Small intestine (tissue), 7 donors: Measurements from ENCODE around the gene FAM174A. TPM values are rescaled to one million over a fixed set of nuclear protein-coding genes. Genes with fewer than 3 reads are reported as not detected.
A peak's percentile ranks its signal among the peaks of the same experiment; 100 is the strongest.

Source experiments
- DNase-seq, 2 donors: peaks; one replicate each; pipeline versions ENCODE4 v3.0.0 to v3.0.0-alpha.2; 2013
- FAIRE-seq: peaks from 2 replicates; lab custom pipeline; 2012; peaks lifted over from hg19 to GRCh38; lab: Jason Lieb, UNC
- H3K27ac ChIP-seq, 3 donors: one replicate each; pipeline ENCODE4 v1.5.1; 2013; ENCODE audit warnings: low read length in 2 of 3, mild to moderate bottlenecking in 2 of 3, control low read depth in 1 of 3, inconsistent platforms in 1 of 3, low read depth in 1 of 3, moderate library complexity in 1 of 3
- H3K27me3 ChIP-seq, 3 donors: one replicate each; pipeline ENCODE4 v1.6.1; 2013; ENCODE audit warnings: low read length in 3 of 3, inconsistent platforms in 1 of 3; ENCODE audit not compliant: control insufficient read depth in 3 of 3, insufficient read depth in 3 of 3
- H3K36me3 ChIP-seq, 3 donors: one replicate each; pipeline ENCODE4 v1.6.1; 2013; ENCODE audit warnings: low read length in 3 of 3, inconsistent platforms in 1 of 3, low read depth in 1 of 3, mild to moderate bottlenecking in 1 of 3, moderate library complexity in 1 of 3; ENCODE audit not compliant: control insufficient read depth in 3 of 3, insufficient read depth in 2 of 3
- H3K4me1 ChIP-seq, 3 donors: one replicate each; pipeline ENCODE4 v1.6.1; 2013; ENCODE audit warnings: low read length in 2 of 3, inconsistent platforms in 1 of 3, low read depth in 1 of 3, mild to moderate bottlenecking in 1 of 3, moderate library complexity in 1 of 3; ENCODE audit not compliant: control insufficient read depth in 3 of 3, insufficient read depth in 2 of 3
- H3K4me3 ChIP-seq, 3 donors: one replicate each; pipeline ENCODE4 v1.5.1; 2013; ENCODE audit warnings: low read length in 3 of 3, control low read depth in 1 of 3, inconsistent platforms in 1 of 3, low read depth in 1 of 3, mild to moderate bottlenecking in 1 of 3, moderate library complexity in 1 of 3
- H3K9me3 ChIP-seq, 2 donors: one replicate each; pipeline ENCODE4 v1.6.1; 2013; ENCODE audit warnings: low read depth in 1 of 2, low read length in 1 of 2; ENCODE audit not compliant: control insufficient read depth in 2 of 2, insufficient read depth in 1 of 2
- WGBS, 3 donors: extraction: QIAGEN DNeasy Blood & Tissue Kit; methylation state at CpG; one replicate each; pipeline ENCODE4 v1.1.7; 2013; 5-methylcytosine and 5-hydroxymethylcytosine counted together
- polyA plus RNA-seq, 4 donors: library from polyadenylated mRNA; stranded (reverse) in 3 of 4; unstranded in 1 of 4; fragments of 200-250 nt in 3 of 4; fragments of 120-200 nt in 1 of 4; gene quantifications; one replicate each; pipeline versions ENCODE4 v1.2.1 to v1.2.3, GENCODE V29; 2013
- donor health status: healthy with polysubstance abuse.
- donor health status: control.
- donor health status: control.
- donor health status: Bipolar disorder and iron deficiency.
- donor health status: healthy.

The FAM174A gene
- polyA plus RNA-seq, 4 donors = 8.9 to 22.2 (median 16.2) TPM

DNA sequence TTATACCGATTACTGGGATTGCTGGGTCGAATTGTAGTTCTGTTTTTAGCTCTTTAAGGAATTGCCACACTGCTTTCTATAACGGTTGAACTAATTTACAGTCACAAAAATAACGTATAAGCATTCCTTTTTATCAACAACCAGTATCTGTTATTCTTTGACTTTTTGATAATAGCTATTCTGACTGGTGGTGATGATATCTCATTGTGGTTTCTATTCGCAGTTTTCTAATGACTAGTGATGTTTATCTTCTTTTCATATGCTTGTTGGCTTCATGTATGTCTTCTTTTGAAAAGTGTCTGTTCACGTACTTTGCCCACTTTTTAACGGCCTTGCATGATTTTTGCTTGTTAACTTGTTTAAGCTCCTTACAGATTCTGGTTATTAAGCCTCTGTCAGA lies 74.4 kb downstream of the FAM174A start:
- FAIRE-seq = no peak
- H3K4me3 ChIP-seq = no peak overlapping the region

GRCh38 chr5:100614308-100614707 lies 79.1 kb downstream of the FAM174A start:
- Histone ChIP-seq H3K9me3 (no peaks in the 10 kb centered on the region), H3K27me3 (no peaks in the 10 kb centered on the region), H3K27ac (no peak overlapping the region), H3K4me3 (no peak overlapping the region), H3K4me1 (no peaks in the 10 kb centered on the region), H3K36me3 (no peaks in the 10 kb centered on the region)
- FAIRE-seq = no peak
- no peak for DNase-seq
- 81 to 92% (median 83%) methylated on average over 2 of the region's 2 CpGs for WGBS, 3 donors

More for the DNA sequence above, 74.4 kb downstream of the FAM174A start:
- DNase-seq = no peak
- H3K9me3 ChIP-seq = no peaks in the 10 kb centered on the region
- H3K36me3 ChIP-seq = no peaks in the 10 kb centered on the region
- no peaks in the 10 kb centered on the region for H3K4me1 ChIP-seq
- no peak overlapping the region for H3K27ac ChIP-seq
- 74 to 81% (median 80%) methylated on average over 7 of the region's 7 CpGs for WGBS, 3 donors
- H3K27me3 ChIP-seq = no peaks in the 10 kb centered on the region

- Histone ChIP-seq H3K27ac (no peak overlapping the region), H3K27me3 (no peaks in the 10 kb centered on the region), H3K4me1 (no peaks in the 10 kb centered on the region), H3K36me3 (no peaks in the 10 kb centered on the region), H3K9me3 (no peaks in the 10 kb centered on the region), H3K4me3 (no peak overlapping the region)
- 28 to 76% (median 59%) methylated on average over 2 of the region's 2 CpGs for WGBS, 3 donors
- DNase-seq = no peak
- FAIRE-seq = no peak
These were observed 80.2 kb downstream of the FAM174A start for GRCh38 chr5:100615362-100615761.

- 59 to 77% (median 64%) methylated on average over 7 of the region's 7 CpGs for WGBS, 3 donors
These were observed 81.1 kb downstream of the FAM174A start for GRCh38 chr5:100616291-100616690.

GRCh38 chr5:100616981-100617380 lies 81.8 kb downstream of the FAM174A start:
- DNase-seq (no peak), FAIRE-seq (no peak)
- Histone ChIP-seq H3K4me3 (no peak overlapping the region), H3K27me3 (no peaks in the 10 kb centered on the region), H3K36me3 (no peaks in the 10 kb centered on the region), H3K27ac (no peak overlapping the region), H3K4me1 (no peaks in the 10 kb centered on the region), H3K9me3 (no peaks in the 10 kb centered on the region)
- 86 to 89% (median 88%) methylated on average over 3 of the region's 3 CpGs for WGBS, 3 donors

More at GRCh38 chr5:100616291-100616690, 81.1 kb downstream of the FAM174A start:
- Histone ChIP-seq H3K4me1 (no peaks in the 10 kb centered on the region), H3K27ac (no peak overlapping the region), H3K27me3 (no peaks in the 10 kb centered on the region), H3K4me3 (no peak overlapping the region), H3K36me3 (no peaks in the 10 kb centered on the region), H3K9me3 (no peaks in the 10 kb centered on the region)
- FAIRE-seq (no peak), DNase-seq (no peak)

DNA sequence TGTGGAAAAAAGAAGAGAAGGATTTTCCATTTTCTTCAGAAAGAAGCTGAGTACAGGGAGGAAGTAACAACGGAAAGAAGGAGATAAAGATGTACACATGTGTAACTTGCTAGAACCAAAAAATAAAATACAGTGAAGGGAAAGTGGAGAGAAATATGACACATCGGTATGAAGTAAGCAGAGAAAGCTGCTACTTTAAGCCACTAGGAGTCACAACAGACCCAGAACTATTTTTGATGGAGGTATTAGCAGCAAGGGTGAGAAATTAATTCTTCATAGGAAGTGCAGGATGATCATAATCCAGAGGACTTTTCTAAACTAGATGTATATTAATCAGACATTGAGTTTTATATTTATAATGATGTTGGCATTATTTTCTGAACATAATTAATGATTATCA lies 88.5 kb downstream of the FAM174A start:
- WGBS, 3 donors = 19 to 34% (median 24%) methylated on average over 2 of the region's 2 CpGs
- no peak for FAIRE-seq

GRCh38 chr5:100634937-100635534 lies 99.9 kb downstream of the FAM174A start:
- 24 to 36% (median 34%) methylated on average over 1 of the region's 1 CpG for WGBS, 3 donors
- no peak for FAIRE-seq
- H3K27ac ChIP-seq = no peak overlapping the region

More for the DNA sequence above, 88.5 kb downstream of the FAM174A start:
- Histone ChIP-seq H3K27me3 (no peaks in the 10 kb centered on the region), H3K27ac (no peak overlapping the region), H3K36me3 (no peaks in the 10 kb centered on the region), H3K4me1 (no peaks in the 10 kb centered on the region), H3K4me3 (no peak overlapping the region), H3K9me3 (no peaks in the 10 kb centered on the region)
- DNase-seq = peak; percentile 2 to 12

More at GRCh38 chr5:100634937-100635534, 99.9 kb downstream of the FAM174A start:
- H3K9me3 ChIP-seq = no peaks in the 10 kb centered on the region
- DNase-seq = no peak
- H3K36me3 ChIP-seq = no peaks in the 10 kb centered on the region
- H3K27me3 ChIP-seq = no peaks in the 10 kb centered on the region
- H3K4me3 ChIP-seq = no peak overlapping the region
- H3K4me1 ChIP-seq = no peaks in the 10 kb centered on the region
